Amniotic stem cell (primary cell): ENCODE results near the gene PXMP4.
A peak's percentile ranks its signal among the peaks of the same experiment; 100 is the strongest.

Experiments used
- DNase-seq: peaks from one replicate; lab custom pipeline; 2025; lab: John Stamatoyannopoulos, UW

The PXMP4 gene

GRCh38 chr20:33681728-33682353, 38.3 kb downstream of the PXMP4 start:
- no peak for DNase-seq

- no peak for DNase-seq
Measured at GRCh38 chr20:33681288-33681687, 38.8 kb downstream of the PXMP4 start.

GRCh38 chr20:33680686-33681085, 39.4 kb downstream of the PXMP4 start:
- no peak for DNase-seq

- DNase-seq = no peak
Measured at GRCh38 chr20:33679758-33680485, 40.2 kb downstream of the PXMP4 start.

GRCh38 chr20:33677991-33678702, 42.0 kb downstream of the PXMP4 start:
- DNase-seq = no peak

- no peak for DNase-seq
Measured at GRCh38 chr20:33676652-33677645, 43.2 kb downstream of the PXMP4 start.

GRCh38 chr20:33676121-33676520, 44.0 kb downstream of the PXMP4 start:
- DNase-seq = no peak

- DNase-seq = no peak
Measured at GRCh38 chr20:33675136-33675959, 44.8 kb downstream of the PXMP4 start.

GRCh38 chr20:33674294-33675135, 45.6 kb downstream of the PXMP4 start, which contains the start of gene NECAB3:
TSS of gene NECAB3 (minus strand) at chr20:33674428. CDS start at chr20:33674352, 76 bp downstream.
- peak; percentile 30 for DNase-seq

- no peak for DNase-seq
Measured at GRCh38 chr20:33673410-33674293, 46.5 kb downstream of the PXMP4 start.

- no peak for DNase-seq
Measured at GRCh38 chr20:33673114-33673409, 47.0 kb downstream of the PXMP4 start.

GRCh38 chr20:33672426-33673113, 47.5 kb downstream of the PXMP4 start:
- DNase-seq = no peak

GRCh38 chr20:33671573-33672288, 48.4 kb downstream of the PXMP4 start:
- DNase-seq = no peak

- no peak for DNase-seq
Measured at GRCh38 chr20:33670715-33671499, 49.2 kb downstream of the PXMP4 start.

GRCh38 chr20:33669873-33670640, 50.1 kb downstream of the PXMP4 start:
- no peak for DNase-seq

- no peak for DNase-seq
Measured at GRCh38 chr20:33669224-33669623, 50.9 kb downstream of the PXMP4 start.
